Bronchial smooth muscle cell (primary cell): ENCODE data around the gene CTNNBIP1. TPM values are rescaled to one million over a fixed set of nuclear protein-coding genes. Genes with fewer than 3 reads are reported as not detected.

Experiments used
- total RNA-seq: library from RNA; depleted of rRNA; stranded (reverse); fragments of >200 nt; gene quantifications from 2 replicates; pipeline ENCODE4 v1.2.1, GENCODE V29; 2014

Gene CTNNBIP1, protein sequence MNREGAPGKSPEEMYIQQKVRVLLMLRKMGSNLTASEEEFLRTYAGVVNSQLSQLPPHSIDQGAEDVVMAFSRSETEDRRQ
- total RNA-seq = 23.8 and 30.1 TPM in 2 replicates

GRCh38 chr1:9910076-9910422 lies at the start of gene CTNNBIP1:
Gene CTNNBIP1 (minus strand): TSS chr1:9910269. CDS start chr1:9872064, 38,205 bp downstream.

GRCh38 chr1:9942939-9943788 lies 33.1 kb upstream of the CTNNBIP1 start, which contains the start of the genes LZIC and NMNAT1:
Gene LZIC (minus strand): TSS chr1:9943391. CDS start chr1:9936619, 6,772 bp downstream.
Gene NMNAT1 (plus strand): TSS chr1:9943475. CDS start chr1:9972074, 28,599 bp downstream.

GRCh38 chr1:9823943-9824701 lies 85.9 kb downstream of the CTNNBIP1 start, which contains the start of gene CLSTN1:
Gene CLSTN1 (minus strand): TSS chr1:9823965. CDS start chr1:9823733, 232 bp downstream.

Other genes starting within 250 kb of the CTNNBIP1 start
- 60.4 and 78.0 TPM in 2 replicates for gene CLSTN1, start 86.3 kb downstream of the CTNNBIP1 start, total RNA-seq
- 17.8 and 21.1 TPM in 2 replicates for gene LZIC, start 33.1 kb upstream of the CTNNBIP1 start, total RNA-seq
- gene NMNAT1, start 33.2 kb upstream of the CTNNBIP1 start, total RNA-seq = 15.6 and 18.0 TPM in 2 replicates
- not detected in 2 replicates for gene RBP7, start 87.0 kb upstream of the CTNNBIP1 start, total RNA-seq
- 26.5 and 27.4 TPM in 2 replicates for gene UBE4B, start 122.7 kb upstream of the CTNNBIP1 start, total RNA-seq